HepG2 (cell line): ENCODE measurements around the gene ZMIZ2. TPM values are rescaled to one million over a fixed set of nuclear protein-coding genes. Genes with fewer than 3 reads are reported as not detected.

ENCODE experiments used
- CEBPG ChIP-seq: IDR thresholded peaks from 2 replicates; pipeline ENCODE4 v1.6.1; 2016
- GPN1 ChIP-seq: sonication (generic); formaldehyde crosslinking; IDR thresholded peaks from 2 replicates; pipeline ENCODE4 v1.5.1; 2020; ENCODE audit warnings: missing genetic modification reagents, borderline replicate concordance
- HDAC2 ChIP-seq: sonication (generic); formaldehyde crosslinking; IDR thresholded peaks from 2 replicates; pipeline ENCODE4 v1.4.0; 2020; ENCODE audit warnings: missing genetic modification reagents
- HNRNPH1 ChIP-seq: fragments of 200-400 bp; formaldehyde crosslinking; optimal IDR thresholded peaks from 2 replicates; pipeline ENCODE3; 2017; ENCODE audit warnings: mild to moderate bottlenecking, low read depth, low read length
- MBD4 ChIP-seq: IDR thresholded peaks from 2 replicates; pipeline ENCODE4 v1.6.1; 2012; ENCODE audit warnings: low read length, inconsistent platforms, borderline replicate concordance
- MED1 ChIP-seq: sonication (generic); formaldehyde crosslinking; IDR thresholded peaks from 2 replicates; pipeline ENCODE4 v1.4.0; 2020; ENCODE audit warnings: missing genetic modification reagents
- PLSCR1 ChIP-seq: sonication (generic); formaldehyde crosslinking; IDR thresholded peaks from 2 replicates; pipeline ENCODE4 v1.5.0; 2020; ENCODE audit warnings: missing genetic modification reagents, mild to moderate bottlenecking, borderline replicate concordance
- POGK ChIP-seq: sonication (generic); formaldehyde crosslinking; conservative IDR thresholded peaks from 2 replicates; pipeline ENCODE4 v1.8.0; 2022; ENCODE audit warnings: mild to moderate bottlenecking, moderate library complexity, missing genetic modification reagents
- RERE ChIP-seq: IDR thresholded peaks from 2 replicates; pipeline ENCODE4 v1.6.1; 2016; ENCODE audit warnings: low read depth, missing genetic modification reagents, missing compliant biosample characterization
- SIN3B ChIP-seq: fragments of 150-350 bp; IDR thresholded peaks from 2 replicates; pipeline ENCODE4 v1.6.1; 2014; ENCODE audit warnings: low read length
- SNAPC5 ChIP-seq: sonication (generic); formaldehyde crosslinking; IDR thresholded peaks from 2 replicates; pipeline ENCODE4 v1.8.1; 2023; ENCODE audit warnings: mild to moderate bottlenecking, missing genetic modification reagents, borderline replicate concordance
- TMF1 ChIP-seq: sonication (generic); formaldehyde crosslinking; IDR thresholded peaks from 2 replicates; pipeline ENCODE4 v1.8.1; 2022; ENCODE audit warnings: low read depth, missing genetic modification reagents
- TOPORS ChIP-seq: sonication (generic); formaldehyde crosslinking; IDR thresholded peaks from 2 replicates; pipeline ENCODE4 v1.8.0; 2023; ENCODE audit warnings: mild to moderate bottlenecking, missing genetic modification reagents
- ZMYM3 ChIP-seq: sonication (generic); formaldehyde crosslinking; IDR thresholded peaks from 2 replicates; pipeline ENCODE4 v1.5.1; 2020; ENCODE audit warnings: mild to moderate bottlenecking, missing genetic modification reagents
- polyA plus RNA-seq, 8 experiments: library from polyadenylated mRNA; depleted of rRNA in 3 of 8; stranded (reverse) in 7 of 8; unstranded in 1 of 8; fragments of >200 nt; fragmentation: Illumina TruSeq in 4 of 8; extraction: Trizol in 4 of 8; gene quantifications; 2 replicates each; pipeline versions ENCODE4 v1.2.1 to v1.2.3, GENCODE V29; 2011 to 2016; ENCODE audit warnings: low read depth in 4 of 8, missing spikeins in 1 of 8, mixed read lengths in 1 of 8; ENCODE audit not compliant: insufficient read depth in 1 of 8
- total RNA-seq, 5 experiments: library from RNA; depleted of rRNA; stranded (reverse); fragments of >200 nt; fragmentation: Illumina TruSeq; extraction: Trizol; gene quantifications; 2 replicates each; pipeline ENCODE4 v1.2.3, GENCODE V29; 2016; ENCODE audit warnings: low read depth in 1 of 5
- TF ChIP-seq, protein P1 (sequence below): sonication (generic); formaldehyde crosslinking; IDR thresholded peaks from 2 replicates; pipeline ENCODE4 v1.5.1; 2020; ENCODE audit warnings: mild to moderate bottlenecking, missing genetic modification reagents, borderline replicate concordance
- TF ChIP-seq, protein P2 (sequence below): sonication (generic); formaldehyde crosslinking; IDR thresholded peaks from 2 replicates; pipeline ENCODE4 v1.5.0; 2020; ENCODE audit warnings: missing genetic modification reagents

The ZMIZ2 gene
- total and polyA plus RNA-seq, 2 of the 13 experiments (the other 11 are each of a cell fraction or from before 2014, with no cell fraction given) = 4.9 to 7.9 TPM

- TF ChIP-seq, protein P1, sequence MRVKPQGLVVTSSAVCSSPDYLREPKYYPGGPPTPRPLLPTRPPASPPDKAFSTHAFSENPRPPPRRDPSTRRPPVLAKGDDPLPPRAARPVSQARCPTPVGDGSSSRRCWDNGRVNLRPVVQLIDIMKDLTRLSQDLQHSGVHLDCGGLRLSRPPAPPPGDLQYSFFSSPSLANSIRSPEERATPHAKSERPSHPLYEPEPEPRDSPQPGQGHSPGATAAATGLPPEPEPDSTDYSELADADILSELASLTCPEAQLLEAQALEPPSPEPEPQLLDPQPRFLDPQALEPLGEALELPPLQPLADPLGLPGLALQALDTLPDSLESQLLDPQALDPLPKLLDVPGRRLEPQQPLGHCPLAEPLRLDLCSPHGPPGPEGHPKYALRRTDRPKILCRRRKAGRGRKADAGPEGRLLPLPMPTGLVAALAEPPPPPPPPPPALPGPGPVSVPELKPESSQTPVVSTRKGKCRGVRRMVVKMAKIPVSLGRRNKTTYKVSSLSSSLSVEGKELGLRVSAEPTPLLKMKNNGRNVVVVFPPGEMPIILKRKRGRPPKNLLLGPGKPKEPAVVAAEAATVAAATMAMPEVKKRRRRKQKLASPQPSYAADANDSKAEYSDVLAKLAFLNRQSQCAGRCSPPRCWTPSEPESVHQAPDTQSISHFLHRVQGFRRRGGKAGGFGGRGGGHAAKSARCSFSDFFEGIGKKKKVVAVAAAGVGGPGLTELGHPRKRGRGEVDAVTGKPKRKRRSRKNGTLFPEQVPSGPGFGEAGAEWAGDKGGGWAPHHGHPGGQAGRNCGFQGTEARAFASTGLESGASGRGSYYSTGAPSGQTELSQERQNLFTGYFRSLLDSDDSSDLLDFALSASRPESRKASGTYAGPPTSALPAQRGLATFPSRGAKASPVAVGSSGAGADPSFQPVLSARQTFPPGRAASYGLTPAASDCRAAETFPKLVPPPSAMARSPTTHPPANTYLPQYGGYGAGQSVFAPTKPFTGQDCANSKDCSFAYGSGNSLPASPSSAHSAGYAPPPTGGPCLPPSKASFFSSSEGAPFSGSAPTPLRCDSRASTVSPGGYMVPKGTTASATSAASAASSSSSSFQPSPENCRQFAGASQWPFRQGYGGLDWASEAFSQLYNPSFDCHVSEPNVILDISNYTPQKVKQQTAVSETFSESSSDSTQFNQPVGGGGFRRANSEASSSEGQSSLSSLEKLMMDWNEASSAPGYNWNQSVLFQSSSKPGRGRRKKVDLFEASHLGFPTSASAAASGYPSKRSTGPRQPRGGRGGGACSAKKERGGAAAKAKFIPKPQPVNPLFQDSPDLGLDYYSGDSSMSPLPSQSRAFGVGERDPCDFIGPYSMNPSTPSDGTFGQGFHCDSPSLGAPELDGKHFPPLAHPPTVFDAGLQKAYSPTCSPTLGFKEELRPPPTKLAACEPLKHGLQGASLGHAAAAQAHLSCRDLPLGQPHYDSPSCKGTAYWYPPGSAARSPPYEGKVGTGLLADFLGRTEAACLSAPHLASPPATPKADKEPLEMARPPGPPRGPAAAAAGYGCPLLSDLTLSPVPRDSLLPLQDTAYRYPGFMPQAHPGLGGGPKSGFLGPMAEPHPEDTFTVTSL (CRISPR knock-in tag) = peak; percentile 67; the same call in 1 of the 2 replicates
- TF ChIP-seq TMF1 (CRISPR knock-in tag) (no peak), GPN1 (CRISPR knock-in tag) (no peak), ZMYM3 (peak; percentile 87), PLSCR1 (CRISPR knock-in tag) (no peak), HNRNPH1 (no peak), POGK (CRISPR knock-in tag) (no peak), CEBPG (CRISPR knock-in tag) (peak; percentile 84), SIN3B (no peak), SNAPC5 (CRISPR knock-in tag) (no peak), HDAC2 (CRISPR knock-in tag) (peak; percentile 53; the same call in 1 of the 2 replicates), MBD4 (no peak), TOPORS (CRISPR knock-in tag) (no peak), MED1 (CRISPR knock-in tag) (peak; percentile 70), RERE (no peak)
- TF ChIP-seq, protein P2, sequence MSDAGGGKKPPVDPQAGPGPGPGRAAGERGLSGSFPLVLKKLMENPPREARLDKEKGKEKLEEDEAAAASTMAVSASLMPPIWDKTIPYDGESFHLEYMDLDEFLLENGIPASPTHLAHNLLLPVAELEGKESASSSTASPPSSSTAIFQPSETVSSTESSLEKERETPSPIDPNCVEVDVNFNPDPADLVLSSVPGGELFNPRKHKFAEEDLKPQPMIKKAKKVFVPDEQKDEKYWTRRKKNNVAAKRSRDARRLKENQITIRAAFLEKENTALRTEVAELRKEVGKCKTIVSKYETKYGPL (CRISPR knock-in tag) = no peak
Measured at GRCh38 chr7:44808914-44809393, 60.3 kb downstream of the ZMIZ2 start (continued).
